Esophagus squamous epithelium (tissue), 4 donors: ENCODE data around the gene TATDN2.

Experiments used
- CTCF ChIP-seq, 6 experiments: fragments of 450-650 bp in 4 of 6; fragments of 200-600 bp in 2 of 6; sonication (generic) in 2 of 6; IDR thresholded peaks; one replicate each; pipeline ENCODE4 v1.5.1; 2016 to 2019; ENCODE audit warnings: antibody characterized with exemption in 6 of 6, mild to moderate bottlenecking in 4 of 6, moderate library complexity in 4 of 6
- POLR2A ChIP-seq, 4 donors: fragments of 450-650 bp; IDR thresholded peaks; one replicate each; pipeline ENCODE4 v1.6.1; 2017; ENCODE audit warnings: antibody characterized with exemption in 4 of 4, mild to moderate bottlenecking in 4 of 4, moderate library complexity in 3 of 4

GRCh38 chr3:10279384-10280176 is 31.3 kb downstream of the TATDN2 start:
- TF ChIP-seq CTCF (IDR thresholded peaks at IDR 0.05), result no peak
- TF ChIP-seq POLR2A (IDR thresholded peaks at IDR 0.05), result no peak
